Measurements from ENCODE around the gene SOX13. TPM values are rescaled to one million over a fixed set of nuclear protein-coding genes. Genes with fewer than 3 reads are reported as not detected.

SOX13 gene
- polyA plus RNA-seq, 3 donors = 0.52 TPM; not detected in 2

DNA sequence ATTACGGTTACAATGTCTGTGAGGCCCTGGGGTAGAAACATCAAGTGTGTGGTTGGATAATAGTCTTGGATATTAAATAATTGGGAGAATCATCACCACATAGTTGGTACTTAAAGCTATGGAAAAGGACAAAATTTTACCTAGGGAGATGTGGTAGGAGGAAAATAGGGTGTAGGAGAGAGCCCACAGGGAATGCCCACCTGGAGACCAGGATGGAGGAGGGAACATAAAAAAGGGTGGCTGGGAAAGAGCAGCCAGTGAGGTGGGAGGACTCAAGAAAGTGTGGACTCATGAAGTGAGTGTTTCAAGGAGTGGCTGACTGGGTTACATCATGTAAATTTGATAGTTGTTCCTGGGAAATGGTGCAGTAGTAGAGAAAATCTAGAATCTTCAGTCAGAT lies 3.0 kb upstream of the SOX13 start:
- no peaks in the 10 kb centered on the region for H3K79me2 ChIP-seq (ENCODE audit: insufficient read depth, low read length)
- H3K36me3 ChIP-seq (replicated peaks in 1 of 2; ENCODE audit: control insufficient read depth in 1 of 2, insufficient read depth in 2 of 2, low read length in 2 of 2) = no peaks in the 10 kb centered on the region
- no peak overlapping the region for H2AFZ ChIP-seq (ENCODE audit: insufficient read depth, low read depth, low read length, poor library complexity, severe bottlenecking)
- peaks cover 46 to 58% (median 55%) of the 10 kb centered on the region in 3 donors for H3K27me3 Mint-ChIP-seq (ENCODE audit: low read depth in 3 of 3)
- no peak overlapping the region for H3K4me2 ChIP-seq (replicated peaks; ENCODE audit: extremely low read depth, low read length, poor library complexity, severe bottlenecking)
- H3K9me3 Mint-ChIP-seq = peaks cover 0 to 22% (median 11%) of the 10 kb centered on the region in 7 donors
- H4K20me1 ChIP-seq (ENCODE audit: insufficient read depth, low read length) = no peaks in the 10 kb centered on the region
- peaks cover 0 to 16% of the 10 kb centered on the region in 2 donors for H3K9me3 ChIP-seq (replicated peaks in 1 of 2; ENCODE audit: control insufficient read depth in 1 of 2, insufficient read depth in 1 of 2, low read length in 2 of 2)
- peaks cover 22% of the 10 kb centered on the region for H3K4me1 Mint-ChIP-seq
- H3K9ac ChIP-seq (ENCODE audit: insufficient read depth, low read length, poor library complexity, severe bottlenecking) = no peak overlapping the region
- H3K27ac ChIP-seq (ENCODE audit: low read depth in 1 of 2, low read length in 2 of 2) = no peak overlapping the region
- peaks cover 13 to 19% of the 10 kb centered on the region in 2 donors for H3K4me1 ChIP-seq (ENCODE audit: control insufficient read depth in 1 of 2, insufficient read depth in 2 of 2, low read length in 2 of 2)
- no peak for TF ChIP-seq CTCF (IDR thresholded peaks at IDR 0.05)
- intact Hi-C loops (cut with micrococcal nuclease) = no loop called here
- H3K27me3 ChIP-seq (ENCODE audit: control insufficient read depth in 2 of 2, insufficient read depth in 2 of 2, low read length in 2 of 2) = peaks cover 22 to 45% of the 10 kb centered on the region in 2 donors
- no peak overlapping the region for H3K27ac Mint-ChIP-seq
- DNase-seq = no peak
- H3K4me3 Mint-ChIP-seq = no peak overlapping the region
- H3K4me3 ChIP-seq (replicated peaks in 1 of 3; ENCODE audit: low read depth in 2 of 3, low read length in 3 of 3) = no peak overlapping the region
- H3K36me3 Mint-ChIP-seq = peaks cover 0 to 4% of the 10 kb centered on the region in 2 donors
- WGBS (ENCODE audit: insufficient coverage) = 100% methylated on average over 1 of the region's 1 CpG

- Histone ChIP-seq H3K27ac (ENCODE audit: low read depth in 1 of 2, low read length in 2 of 2) (no peak overlapping the region), H3K9ac (ENCODE audit: insufficient read depth, low read length, poor library complexity, severe bottlenecking) (no peak overlapping the region), H2AFZ (ENCODE audit: insufficient read depth, low read depth, low read length, poor library complexity, severe bottlenecking) (no peak overlapping the region), H3K4me3 (replicated peaks in 1 of 3; ENCODE audit: low read depth in 2 of 3, low read length in 3 of 3) (no peak overlapping the region), H3K9me3 (replicated peaks in 1 of 2; ENCODE audit: control insufficient read depth in 1 of 2, insufficient read depth in 1 of 2, low read length in 2 of 2) (peaks cover 0 to 24% of the 10 kb centered on the region in 2 donors), H3K4me1 (ENCODE audit: control insufficient read depth in 1 of 2, insufficient read depth in 2 of 2, low read length in 2 of 2) (peaks cover 17 to 25% of the 10 kb centered on the region in 2 donors), H3K27me3 (ENCODE audit: control insufficient read depth in 2 of 2, insufficient read depth in 2 of 2, low read length in 2 of 2) (peaks cover 32 to 55% of the 10 kb centered on the region in 2 donors), H3K79me2 (ENCODE audit: insufficient read depth, low read length) (no peaks in the 10 kb centered on the region), H3K36me3 (replicated peaks in 1 of 2; ENCODE audit: control insufficient read depth in 1 of 2, insufficient read depth in 2 of 2, low read length in 2 of 2) (no peaks in the 10 kb centered on the region), H3K4me2 (replicated peaks; ENCODE audit: extremely low read depth, low read length, poor library complexity, severe bottlenecking) (no peak overlapping the region), H4K20me1 (ENCODE audit: insufficient read depth, low read length) (no peaks in the 10 kb centered on the region)
- Mint-ChIP-seq H3K9me3 (peaks cover 0 to 26% (median 11%) of the 10 kb centered on the region in 7 donors), H3K36me3 (peaks cover 0 to 4% of the 10 kb centered on the region in 2 donors), H3K27ac (no peak overlapping the region), H3K4me1 (peaks cover 27% of the 10 kb centered on the region), H3K27me3 (ENCODE audit: low read depth in 3 of 3) (peaks cover 56 to 65% (median 63%) of the 10 kb centered on the region in 3 donors), H3K4me3 (peak overlapping the region in 1 of 2 donors; percentile 5)
- no peak for TF ChIP-seq CTCF (IDR thresholded peaks at IDR 0.05)
- intact Hi-C loops (cut with micrococcal nuclease) = no loop called here
- DNase-seq = no peak
- 78% methylated on average over 6 of the region's 6 CpGs for WGBS (ENCODE audit: insufficient coverage)
Observed at GRCh38 chr1:204070895-204071294, 2.0 kb upstream of the SOX13 start.

Measured in CD14-positive monocyte (primary cell).